Eye (tissue), 1 donor: Measurements from ENCODE around the gene DCP2.
"Not testable (repeated sequence)": the region's sequence is repeated elsewhere in the genome, so short reads cannot be mapped to it uniquely, and the experiment has no call there.

Experiments
- DNase-seq: peaks from one replicate; pipeline ENCODE4 v3.0.0-alpha.2; 2015

The DCP2 gene

DNA sequence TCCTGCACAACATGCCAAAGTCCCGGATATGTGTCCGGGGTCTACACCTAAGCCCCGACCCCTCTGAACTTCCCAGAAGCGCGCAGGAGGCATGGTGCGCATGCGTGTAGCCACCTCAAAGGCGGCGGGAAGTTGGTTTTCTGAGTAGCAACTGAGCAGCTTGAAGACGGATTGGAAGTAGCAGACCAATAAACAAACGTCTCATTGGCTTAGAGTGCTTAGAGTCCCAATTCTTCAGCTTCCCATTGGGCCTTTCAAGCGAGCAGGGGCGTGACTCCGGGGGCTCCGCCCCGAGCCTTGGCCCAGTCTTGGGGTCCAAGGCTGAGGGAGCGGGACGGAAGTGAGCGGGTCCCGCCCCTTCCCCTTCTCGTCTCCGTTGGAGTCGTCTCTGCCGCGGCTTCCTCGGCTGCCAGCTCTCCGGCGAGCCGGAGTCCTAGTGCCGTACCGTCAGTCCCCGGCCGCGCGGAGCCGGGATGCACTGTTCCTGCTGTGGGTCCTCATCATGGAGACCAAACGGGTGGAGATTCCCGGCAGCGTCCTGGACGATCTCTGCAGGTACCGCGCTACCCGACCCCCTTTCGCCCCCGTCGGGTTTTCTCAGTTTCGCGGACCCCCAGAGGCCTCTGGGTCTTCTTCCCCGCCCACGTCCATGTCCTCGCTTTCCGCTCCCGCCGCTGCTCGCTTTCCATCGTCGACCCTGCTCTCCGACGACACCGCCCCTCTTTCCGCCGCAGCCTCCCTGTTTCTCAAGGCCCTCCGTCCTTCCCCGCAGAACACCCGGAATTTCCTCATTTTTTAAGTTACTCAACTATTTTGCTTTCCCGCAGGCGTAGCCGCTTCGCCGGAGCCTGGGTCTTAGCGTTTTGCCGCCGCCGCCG is at the start of gene DCP2:
TSS of gene DCP2 (plus strand) at position 367 of the 878 bp plus-strand sequence. CDS start at position 503, 136 bp downstream.
- DNase-seq = peak; percentile 100

DNA sequence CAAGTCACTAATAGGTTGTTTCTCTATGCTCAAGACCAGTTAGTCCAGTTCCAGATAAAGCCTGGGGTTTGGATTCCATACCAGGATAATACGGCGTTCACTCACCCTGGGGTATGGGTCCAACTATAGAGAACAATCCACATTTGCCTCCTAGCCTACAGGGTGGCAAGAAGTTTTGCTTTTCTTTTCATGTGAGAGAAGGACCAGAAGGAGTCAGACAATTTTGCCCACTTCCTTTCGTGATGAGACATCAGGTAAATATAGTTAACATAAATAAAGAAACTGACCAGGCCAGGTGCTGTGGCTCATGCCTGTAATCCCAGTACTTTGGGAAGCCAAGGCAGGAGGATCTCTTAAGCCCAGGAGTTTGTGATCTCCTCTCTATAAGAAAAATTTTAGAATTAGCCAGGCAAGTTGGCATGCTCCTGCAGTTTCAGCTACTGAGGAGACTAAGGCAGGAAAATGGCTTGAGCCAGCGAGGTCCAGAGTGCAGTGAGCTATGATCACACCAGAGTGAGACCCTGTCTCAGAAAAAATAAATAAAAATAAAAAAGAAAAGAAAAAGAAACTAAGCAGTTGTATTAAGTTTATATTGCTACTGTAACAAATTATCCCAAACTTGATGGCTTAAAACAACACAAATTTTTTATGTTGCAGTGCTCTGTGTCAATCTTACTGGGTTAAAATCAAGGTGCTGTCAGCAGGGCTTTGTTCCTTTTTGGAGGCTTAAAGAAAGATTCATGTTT is 47.1 kb upstream of the DCP2 start:
- DNase-seq = no peak

- no peak for DNase-seq
Measured at GRCh38 chr5:112930082-112930344, 46.6 kb upstream of the DCP2 start.

GRCh38 chr5:112931473-112931872 is 45.1 kb upstream of the DCP2 start:
- no peak for DNase-seq

- DNase-seq = no peak
Measured at GRCh38 chr5:112933105-112933504, 43.5 kb upstream of the DCP2 start.

GRCh38 chr5:112933651-112934365 is 42.8 kb upstream of the DCP2 start:
- DNase-seq = peak; percentile 73

DNA sequence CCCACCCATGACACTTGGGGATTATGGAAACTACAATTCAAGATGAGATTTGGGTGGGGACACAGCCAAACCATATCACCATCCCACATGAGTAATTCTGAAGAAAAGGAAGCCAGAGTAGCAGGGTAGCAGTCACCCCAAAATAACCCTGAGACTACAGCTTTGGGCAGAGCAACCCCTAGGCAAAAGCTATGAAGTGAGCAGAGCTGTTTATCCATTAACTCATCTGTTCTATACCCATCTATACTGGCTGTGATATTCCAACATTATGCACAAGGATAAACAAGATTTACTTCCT is 42.3 kb upstream of the DCP2 start:
- no peak for DNase-seq

DNA sequence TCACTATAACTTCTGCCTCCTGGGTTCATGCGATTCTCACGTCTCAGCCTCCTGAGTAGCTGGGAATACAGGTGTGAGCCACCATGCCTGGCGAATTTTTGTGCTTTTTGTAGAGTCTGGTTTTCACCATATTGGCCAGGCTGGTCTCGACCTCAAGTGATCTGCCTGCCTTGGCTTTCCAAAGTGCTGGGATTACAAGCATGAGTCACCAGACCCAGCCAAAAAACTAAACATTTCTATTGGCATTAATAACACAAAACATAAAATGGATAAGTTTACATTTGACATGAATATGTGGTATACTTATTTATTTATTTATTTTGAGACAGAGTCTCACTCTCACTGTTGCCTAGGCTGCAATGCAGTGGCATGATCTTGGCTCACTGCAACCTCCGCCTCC is 40.9 kb upstream of the DCP2 start:
- DNase-seq = no peak

DNA sequence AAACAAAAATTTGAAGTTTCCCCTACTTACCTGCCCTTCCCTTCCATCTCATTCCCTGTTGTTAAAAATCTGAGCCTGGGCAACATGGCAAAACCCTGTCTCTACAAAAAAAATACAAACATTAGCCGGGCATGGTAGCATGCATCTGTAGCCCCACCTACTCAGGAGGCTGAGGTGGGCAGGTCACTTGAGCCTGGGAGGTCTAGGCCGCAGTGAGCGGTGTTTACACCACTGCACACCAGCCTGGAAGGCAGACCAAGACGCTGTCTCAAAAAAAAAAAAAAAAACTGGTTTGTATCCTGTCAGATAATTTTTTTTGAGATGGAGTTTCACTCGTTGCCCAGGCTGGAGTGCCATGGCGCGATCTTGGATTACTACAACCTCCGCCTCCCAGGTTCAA is 38.3 kb upstream of the DCP2 start:
- no peak for DNase-seq

- DNase-seq = no peak
Measured at GRCh38 chr5:112940670-112941069, 35.9 kb upstream of the DCP2 start.

GRCh38 chr5:112948458-112948857 is 28.1 kb upstream of the DCP2 start:
- DNase-seq = no peak

- no peak for DNase-seq
Measured at GRCh38 chr5:112951124-112951702, 25.4 kb upstream of the DCP2 start.

GRCh38 chr5:112956606-112957005 is 20.0 kb upstream of the DCP2 start:
- DNase-seq = no peak

GRCh38 chr5:112957036-112957808 is 19.4 kb upstream of the DCP2 start:
- no peak for DNase-seq

- peak; percentile 68 for DNase-seq
Measured at GRCh38 chr5:112958093-112959088, 18.2 kb upstream of the DCP2 start.

- DNase-seq = peak; percentile 36
Measured at GRCh38 chr5:112959872-112960271, 16.7 kb upstream of the DCP2 start.

DNA sequence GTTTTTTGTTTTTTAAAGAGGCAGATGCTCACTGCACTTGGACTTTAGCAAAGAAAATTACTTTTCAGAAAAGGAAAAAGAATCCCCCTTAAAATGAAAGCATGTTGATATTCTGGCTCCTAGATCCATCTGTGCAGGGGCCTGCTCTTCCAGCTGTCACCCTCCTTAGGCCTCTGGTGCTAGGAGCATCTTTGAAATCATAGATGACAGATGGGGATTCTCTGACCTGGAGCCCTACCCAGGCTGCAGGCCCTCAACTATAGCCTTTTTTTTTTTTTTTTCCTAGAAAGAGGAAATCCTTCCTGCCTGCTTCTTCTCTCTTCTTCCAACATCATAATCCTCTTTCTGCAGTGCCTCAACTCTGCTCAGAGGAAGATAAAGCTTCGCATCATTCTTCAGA is 16.3 kb upstream of the DCP2 start:
- peak; percentile 44 for DNase-seq

DNA sequence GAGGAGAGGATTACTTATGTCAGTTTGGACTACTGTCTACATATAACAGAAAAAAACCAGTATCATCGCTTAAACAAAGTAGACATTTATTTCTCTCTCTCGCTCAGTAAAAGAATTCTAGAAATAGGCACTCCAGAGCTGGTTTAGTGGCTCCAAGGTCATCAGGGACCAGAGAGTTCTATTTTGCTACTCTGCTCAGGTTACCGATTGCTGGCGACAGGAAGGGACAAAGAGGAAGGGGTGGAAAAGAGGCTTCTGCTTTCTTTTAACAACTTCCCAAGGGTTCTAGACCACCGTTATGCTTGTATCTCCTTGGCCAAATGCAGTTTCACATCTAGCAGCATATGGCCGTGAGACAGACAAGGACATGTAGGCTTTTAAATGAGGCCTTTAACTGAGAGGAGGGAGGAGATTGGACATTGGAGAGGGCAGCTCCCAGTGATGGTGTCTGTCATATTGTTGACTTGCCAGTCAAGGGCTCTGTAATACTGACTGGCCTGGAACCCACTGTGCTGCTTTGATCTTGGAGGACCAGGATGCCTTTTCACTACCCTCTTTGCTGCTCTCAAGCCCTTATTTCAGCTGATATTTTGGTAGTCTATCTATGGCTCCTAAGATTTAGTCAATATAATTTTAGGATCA is 15.6 kb upstream of the DCP2 start:
- DNase-seq = no peak

- not testable (repeated sequence) for DNase-seq
Measured at GRCh38 chr5:112963374-112963733, 13.2 kb upstream of the DCP2 start.

DNA sequence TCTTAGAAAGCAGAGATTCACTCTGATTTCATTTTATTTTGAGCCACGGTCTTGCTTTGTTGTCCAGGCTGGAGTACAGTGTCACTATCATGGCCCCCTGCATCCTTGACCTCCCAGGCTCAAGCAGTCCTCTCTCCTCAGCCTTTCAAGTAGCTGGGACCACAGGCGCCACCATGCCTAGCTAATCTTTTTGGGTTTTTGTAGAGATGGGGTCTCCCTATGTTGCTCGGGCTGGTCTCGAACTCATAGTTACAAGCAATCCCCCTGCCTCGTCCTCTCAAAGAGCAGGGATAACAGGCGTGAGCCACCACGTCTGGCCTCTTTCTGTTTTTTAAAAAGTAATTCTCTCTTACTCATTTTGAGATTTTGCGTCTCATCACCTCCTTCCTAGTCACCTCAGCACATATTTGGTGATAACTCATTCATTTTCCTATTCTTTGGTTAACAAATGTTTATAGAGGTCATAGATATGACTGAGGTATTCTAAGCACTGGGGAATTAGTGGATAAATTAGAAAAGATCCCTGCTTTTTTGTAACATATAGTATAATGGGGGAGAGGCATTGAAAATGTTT is 10.8 kb upstream of the DCP2 start:
- no peak for DNase-seq
